Measurements from ENCODE around the gene PHOSPHO1.

DNA sequence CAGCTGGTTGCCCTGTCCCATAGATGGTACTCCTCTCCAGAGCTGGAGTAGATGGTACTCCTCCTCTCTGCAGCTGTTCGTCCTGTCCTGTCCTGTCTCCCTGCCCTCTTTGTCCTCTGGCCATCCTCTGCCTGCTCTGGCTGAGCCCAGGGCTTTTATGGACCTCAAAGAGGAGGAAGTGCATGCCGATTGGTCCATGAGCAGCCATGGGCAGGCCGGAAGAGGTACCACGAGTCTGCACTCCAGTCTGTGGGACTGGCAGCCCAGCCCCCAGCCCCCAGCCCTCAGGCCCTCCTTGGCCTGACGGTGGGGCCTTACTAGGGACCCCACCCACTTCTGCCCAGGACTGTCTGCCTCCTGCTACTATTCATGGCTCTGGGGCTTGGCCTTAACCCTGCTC is 47.2 kb downstream of the PHOSPHO1 start:
- TF ChIP-seq, protein P1, sequence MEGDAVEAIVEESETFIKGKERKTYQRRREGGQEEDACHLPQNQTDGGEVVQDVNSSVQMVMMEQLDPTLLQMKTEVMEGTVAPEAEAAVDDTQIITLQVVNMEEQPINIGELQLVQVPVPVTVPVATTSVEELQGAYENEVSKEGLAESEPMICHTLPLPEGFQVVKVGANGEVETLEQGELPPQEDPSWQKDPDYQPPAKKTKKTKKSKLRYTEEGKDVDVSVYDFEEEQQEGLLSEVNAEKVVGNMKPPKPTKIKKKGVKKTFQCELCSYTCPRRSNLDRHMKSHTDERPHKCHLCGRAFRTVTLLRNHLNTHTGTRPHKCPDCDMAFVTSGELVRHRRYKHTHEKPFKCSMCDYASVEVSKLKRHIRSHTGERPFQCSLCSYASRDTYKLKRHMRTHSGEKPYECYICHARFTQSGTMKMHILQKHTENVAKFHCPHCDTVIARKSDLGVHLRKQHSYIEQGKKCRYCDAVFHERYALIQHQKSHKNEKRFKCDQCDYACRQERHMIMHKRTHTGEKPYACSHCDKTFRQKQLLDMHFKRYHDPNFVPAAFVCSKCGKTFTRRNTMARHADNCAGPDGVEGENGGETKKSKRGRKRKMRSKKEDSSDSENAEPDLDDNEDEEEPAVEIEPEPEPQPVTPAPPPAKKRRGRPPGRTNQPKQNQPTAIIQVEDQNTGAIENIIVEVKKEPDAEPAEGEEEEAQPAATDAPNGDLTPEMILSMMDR (IDR thresholded peaks at IDR 0.05) = no peak
- no peak for TF ChIP-seq POLR2A (IDR thresholded peaks at IDR 0.05)
- no peak for TF ChIP-seq POLR2AphosphoS5 (IDR thresholded peaks at IDR 0.05)
- no peak for TF ChIP-seq EP300 (IDR thresholded peaks at IDR 0.05)
